ENCODE measurements around the gene ERGIC3. TPM values are rescaled to one million over a fixed set of nuclear protein-coding genes. Genes with fewer than 3 reads are reported as not detected.

The ERGIC3 gene
- total RNA-seq, 4 donors from 2014 or later, result 125 to 184 (median 133) TPM

DNA sequence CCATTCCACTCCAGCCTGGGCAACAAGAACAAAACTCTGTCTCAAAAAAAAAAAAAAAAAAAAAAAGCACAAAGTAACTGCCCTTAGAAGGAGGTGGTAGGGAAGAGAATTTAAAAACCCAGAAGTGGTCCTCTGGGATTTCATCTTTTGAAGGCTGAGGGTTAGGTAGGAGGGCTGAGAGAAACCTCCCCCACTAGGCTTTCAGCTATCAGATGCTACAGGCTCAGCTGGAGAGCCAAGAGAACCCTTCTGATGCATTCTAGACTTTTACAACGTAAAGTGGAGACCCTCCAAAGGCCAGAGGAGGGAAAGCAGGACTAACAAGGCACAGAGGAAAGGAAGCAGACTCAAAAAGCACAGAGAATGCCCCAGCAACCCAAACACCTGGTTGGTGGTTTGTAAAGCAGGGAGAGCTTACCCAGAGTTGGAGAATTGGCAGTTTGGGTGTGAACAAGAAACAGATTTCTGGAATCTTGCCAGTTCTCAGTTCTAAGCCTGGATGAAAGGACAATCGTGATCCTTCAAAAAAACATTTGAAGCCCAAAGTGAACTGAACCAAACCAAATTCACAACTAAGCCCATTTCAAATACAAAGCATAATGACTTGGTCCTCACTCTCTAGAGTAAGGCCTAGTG is 50.6 kb downstream of the ERGIC3 start:
- TF ChIP-seq POLR2AphosphoS5 (IDR thresholded peaks at IDR 0.05) (no peak), POLR2A (IDR thresholded peaks at IDR 0.05; ENCODE audit: low read depth) (no peak), EP300 (IDR thresholded peaks at IDR 0.05) (no peak), CTCF (IDR thresholded peaks at IDR 0.05) (no peak)
- Histone ChIP-seq H3K27me3 (peaks cover 0 to 6% (median 0%) of the 10 kb centered on the region in 4 donors), H3K9me3 (no peaks in the 10 kb centered on the region), H3K4me1 (no peaks in the 10 kb centered on the region), H3K27ac (replicated peaks in 1 of 4) (no peak overlapping the region), H3K36me3 (no peaks in the 10 kb centered on the region), H3K4me3 (no peak overlapping the region)
- intact Hi-C loops (cut with DNase I), result no loop called here
- DNase-seq (ENCODE audit: extremely low spot score), result no peak
- WGBS, result 39% methylated on average over 2 of the region's 2 CpGs

DNA sequence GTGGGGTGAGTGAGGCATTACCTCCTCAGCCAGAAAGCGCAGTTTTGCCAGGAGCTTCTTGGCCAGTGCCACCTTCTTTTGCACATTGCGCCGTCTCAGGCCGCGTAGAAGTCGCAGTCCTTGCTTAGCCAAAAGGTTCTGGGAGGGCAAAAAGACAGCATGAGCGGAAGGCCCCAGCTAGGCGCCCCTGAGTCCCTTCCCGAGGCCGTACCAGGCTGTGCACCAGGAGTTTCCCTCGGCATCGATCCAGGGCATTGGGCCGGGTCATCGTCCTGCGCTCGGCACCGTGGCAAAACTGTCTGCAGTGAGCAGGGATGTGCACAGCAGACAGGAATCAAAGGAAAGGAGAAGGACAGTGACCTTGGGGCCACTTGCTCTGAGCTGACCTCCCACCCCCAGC is 53.6 kb downstream of the ERGIC3 start:
- WGBS, result 89% methylated on average over 17 of the region's 17 CpGs
- H3K4me3 ChIP-seq, result no peak overlapping the region
- no peak for DNase-seq (ENCODE audit: extremely low spot score)
- peaks cover 0 to 4% (median 2%) of the 10 kb centered on the region in 4 donors for H3K4me1 ChIP-seq
- H3K36me3 ChIP-seq, result no peaks in the 10 kb centered on the region
- no peak overlapping the region for H3K27ac ChIP-seq (replicated peaks in 1 of 4)
- no peaks in the 10 kb centered on the region for H3K9me3 ChIP-seq
- TF ChIP-seq POLR2A (IDR thresholded peaks at IDR 0.05; ENCODE audit: low read depth), result no peak
- no peak for TF ChIP-seq EP300 (IDR thresholded peaks at IDR 0.05)
- TF ChIP-seq CTCF (IDR thresholded peaks at IDR 0.05), result no peak
- no peak for TF ChIP-seq POLR2AphosphoS5 (IDR thresholded peaks at IDR 0.05)
- H3K27me3 ChIP-seq, result peaks cover 0 to 33% (median 4%) of the 10 kb centered on the region in 4 donors
- intact Hi-C loops (cut with DNase I), result no loop called here

DNA sequence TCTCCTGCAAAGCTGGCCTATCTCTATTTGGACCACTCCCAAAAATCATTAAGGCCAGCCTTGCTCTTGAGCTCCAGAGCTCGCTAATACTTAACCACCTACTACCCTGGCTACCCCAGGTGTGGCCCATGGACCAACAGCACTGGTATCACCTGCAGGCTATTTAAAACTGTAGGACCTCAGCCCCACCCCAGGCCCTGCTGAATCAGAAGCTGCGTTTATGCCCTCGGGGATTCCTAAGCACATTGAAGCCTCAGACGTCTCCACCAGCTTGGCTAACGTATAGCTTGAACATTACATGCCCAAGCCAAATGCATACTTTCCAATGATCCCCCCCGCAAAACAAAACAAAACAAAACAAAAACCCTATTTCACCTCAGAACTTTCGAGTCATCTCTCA is 54.0 kb downstream of the ERGIC3 start:
- Histone ChIP-seq H3K4me3 (no peak overlapping the region), H3K4me1 (peaks cover 4 to 9% (median 7%) of the 10 kb centered on the region in 4 donors), H3K9me3 (no peaks in the 10 kb centered on the region), H3K27me3 (peaks cover 0 to 37% (median 6%) of the 10 kb centered on the region in 4 donors), H3K27ac (replicated peaks in 1 of 4) (no peak overlapping the region), H3K36me3 (no peaks in the 10 kb centered on the region)
- 78% methylated on average over 7 of the region's 7 CpGs for WGBS
- intact Hi-C loops (cut with DNase I), result no loop called here
- DNase-seq (ENCODE audit: extremely low spot score), result no peak
- TF ChIP-seq POLR2A (IDR thresholded peaks at IDR 0.05; ENCODE audit: low read depth) (no peak), POLR2AphosphoS5 (IDR thresholded peaks at IDR 0.05) (no peak), CTCF (IDR thresholded peaks at IDR 0.05) (no peak), EP300 (IDR thresholded peaks at IDR 0.05) (no peak)

GRCh38 chr20:35597186-35597585 is 55.3 kb downstream of the ERGIC3 start:
- H3K4me3 ChIP-seq, result no peak overlapping the region
- peaks cover 0 to 50% (median 7%) of the 10 kb centered on the region in 4 donors for H3K27me3 ChIP-seq
- intact Hi-C loops (cut with DNase I), result no loop called here
- H3K36me3 ChIP-seq, result no peaks in the 10 kb centered on the region
- no peaks in the 10 kb centered on the region for H3K9me3 ChIP-seq
- no peak overlapping the region for H3K27ac ChIP-seq (replicated peaks in 1 of 4)
- 84% methylated on average over 2 of the region's 2 CpGs for WGBS
- no peak for TF ChIP-seq CTCF (IDR thresholded peaks at IDR 0.05)
- H3K4me1 ChIP-seq, result peaks cover 16 to 22% (median 19%) of the 10 kb centered on the region in 4 donors
- no peak for DNase-seq (ENCODE audit: extremely low spot score)

GRCh38 chr20:35598476-35598875 is 56.6 kb downstream of the ERGIC3 start:
- H3K27me3 ChIP-seq, result peaks cover 0 to 51% (median 7%) of the 10 kb centered on the region in 4 donors
- WGBS, result 78% methylated on average over 7 of the region's 7 CpGs
- no peak for DNase-seq (ENCODE audit: extremely low spot score)

More at GRCh38 chr20:35598476-35598875, 56.6 kb downstream of the ERGIC3 start:
- Histone ChIP-seq H3K9me3 (no peaks in the 10 kb centered on the region), H3K27ac (replicated peaks in 1 of 4) (no peak overlapping the region), H3K4me3 (no peak overlapping the region), H3K36me3 (no peaks in the 10 kb centered on the region), H3K4me1 (peaks cover 16 to 24% (median 20%) of the 10 kb centered on the region in 4 donors)
- TF ChIP-seq EP300 (IDR thresholded peaks at IDR 0.05) (no peak), CTCF (IDR thresholded peaks at IDR 0.05) (no peak), POLR2A (IDR thresholded peaks at IDR 0.05; ENCODE audit: low read depth) (no peak), POLR2AphosphoS5 (IDR thresholded peaks at IDR 0.05) (no peak)
- intact Hi-C loops (cut with DNase I), result no loop called here
